GM12875 (cell line): ENCODE data around the gene ZFYVE28.

Source experiments
- H3K4me3 ChIP-seq: one replicate; pipeline ENCODE4 v1.5.1; 2011; ENCODE audit warnings: low read depth, low read length, control low read depth
- TF ChIP-seq, protein P1 (sequence below): IDR thresholded peaks from 2 replicates; pipeline ENCODE4 v1.5.1; 2011; ENCODE audit warnings: low read depth, mild to moderate bottlenecking, control low read depth, inconsistent platforms, low read length, moderate library complexity, borderline replicate concordance; ENCODE audit not compliant: insufficient read depth

ZFYVE28 gene

DNA sequence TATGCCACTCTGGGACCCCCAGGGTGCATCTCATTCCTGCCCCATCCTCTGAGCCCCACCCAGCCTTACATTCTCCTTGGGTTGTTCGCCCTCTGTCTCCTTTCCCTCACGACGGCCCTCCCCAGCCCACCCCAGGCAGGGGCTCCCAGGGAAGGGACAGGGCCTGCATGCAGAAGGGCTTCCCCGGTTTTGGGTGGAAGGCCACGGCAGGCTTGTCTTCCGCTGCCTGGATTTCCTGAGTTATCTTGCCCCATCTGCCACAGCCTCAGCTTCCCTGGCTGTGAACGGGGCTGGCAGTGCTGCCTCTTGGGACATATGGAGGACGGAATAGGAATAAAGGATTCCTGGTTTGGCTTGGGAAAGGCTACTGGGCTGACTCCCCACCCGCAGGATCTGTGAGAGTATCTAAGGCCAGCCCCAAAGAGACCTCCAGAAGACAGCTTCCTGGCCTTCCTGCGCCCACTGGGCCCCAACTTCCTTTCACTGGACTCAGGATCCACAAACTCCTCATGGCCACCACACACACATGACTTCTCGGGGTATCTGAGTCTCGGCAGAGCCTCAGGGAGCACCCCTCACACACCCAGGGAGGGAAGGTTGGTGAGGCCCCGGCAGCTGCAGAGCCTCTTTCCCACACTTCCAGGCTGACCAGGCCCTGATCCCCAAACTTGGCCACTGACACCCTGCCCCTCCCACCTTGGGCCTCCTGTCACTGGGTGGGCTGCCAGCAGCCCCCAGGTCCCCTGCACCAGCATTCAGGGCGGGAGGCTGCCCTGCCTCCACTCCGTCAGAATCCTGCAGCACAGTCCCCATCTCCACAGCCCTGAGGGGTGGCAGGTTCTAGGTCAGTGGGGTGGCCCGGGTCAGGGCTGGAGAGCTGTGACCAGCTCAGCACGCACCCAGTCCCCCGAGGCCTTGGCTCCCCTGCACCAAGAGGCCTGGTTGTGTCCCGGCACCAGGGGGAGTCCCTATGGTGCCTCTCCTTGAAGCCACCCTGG lies 153.0 kb downstream of the ZFYVE28 start:
- H3K4me3 ChIP-seq = no peak overlapping the region
- TF ChIP-seq, protein P1, sequence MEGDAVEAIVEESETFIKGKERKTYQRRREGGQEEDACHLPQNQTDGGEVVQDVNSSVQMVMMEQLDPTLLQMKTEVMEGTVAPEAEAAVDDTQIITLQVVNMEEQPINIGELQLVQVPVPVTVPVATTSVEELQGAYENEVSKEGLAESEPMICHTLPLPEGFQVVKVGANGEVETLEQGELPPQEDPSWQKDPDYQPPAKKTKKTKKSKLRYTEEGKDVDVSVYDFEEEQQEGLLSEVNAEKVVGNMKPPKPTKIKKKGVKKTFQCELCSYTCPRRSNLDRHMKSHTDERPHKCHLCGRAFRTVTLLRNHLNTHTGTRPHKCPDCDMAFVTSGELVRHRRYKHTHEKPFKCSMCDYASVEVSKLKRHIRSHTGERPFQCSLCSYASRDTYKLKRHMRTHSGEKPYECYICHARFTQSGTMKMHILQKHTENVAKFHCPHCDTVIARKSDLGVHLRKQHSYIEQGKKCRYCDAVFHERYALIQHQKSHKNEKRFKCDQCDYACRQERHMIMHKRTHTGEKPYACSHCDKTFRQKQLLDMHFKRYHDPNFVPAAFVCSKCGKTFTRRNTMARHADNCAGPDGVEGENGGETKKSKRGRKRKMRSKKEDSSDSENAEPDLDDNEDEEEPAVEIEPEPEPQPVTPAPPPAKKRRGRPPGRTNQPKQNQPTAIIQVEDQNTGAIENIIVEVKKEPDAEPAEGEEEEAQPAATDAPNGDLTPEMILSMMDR = no peak

GRCh38 chr4:2264481-2265041 lies 153.9 kb downstream of the ZFYVE28 start:
- no peak overlapping the region for H3K4me3 ChIP-seq
- TF ChIP-seq, protein P1 = no peak

- TF ChIP-seq, protein P1 = no peak
- H3K4me3 ChIP-seq = no peak overlapping the region
Measured at GRCh38 chr4:2263926-2264321, 154.5 kb downstream of the ZFYVE28 start.

DNA sequence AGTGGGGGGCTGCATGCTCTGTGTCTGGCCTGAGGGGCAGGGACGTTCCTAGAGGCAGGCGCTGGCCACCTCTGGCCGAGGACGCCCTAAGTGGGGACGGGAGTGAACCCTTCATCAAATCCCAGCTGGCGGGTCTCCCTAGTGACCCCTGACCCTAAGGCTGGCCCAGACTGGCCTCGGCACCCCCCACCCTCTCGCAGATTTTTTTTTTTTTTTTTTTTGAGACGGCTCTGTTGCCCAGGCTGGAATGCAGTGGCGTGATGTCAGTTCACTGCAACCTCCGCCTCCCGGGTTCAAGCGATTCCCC lies 155.5 kb downstream of the ZFYVE28 start:
- peak overlapping the region; percentile 86 for H3K4me3 ChIP-seq
- TF ChIP-seq, protein P1 = no peak

GRCh38 chr4:2262145-2262943 lies 156.1 kb downstream of the ZFYVE28 start:
- H3K4me3 ChIP-seq = peak overlapping the region; percentile 86
- TF ChIP-seq, protein P1 = no peak

GRCh38 chr4:2261853-2262144 lies 156.6 kb downstream of the ZFYVE28 start, which contains the start of gene MXD4:
Gene MXD4, minus strand, starts transcription at chr4:2262109. Its CDS starts 129 bp downstream, at chr4:2261980.
- TF ChIP-seq, protein P1 = no peak
- H3K4me3 ChIP-seq = peak within 1 kb of the TSS; percentile 86
